CD14-positive monocyte (primary cell): ENCODE results near the gene COL27A1. TPM values are rescaled to one million over a fixed set of nuclear protein-coding genes. Genes with fewer than 3 reads are reported as not detected.

Source experiments
- DNase-seq, 3 donors: peaks; one replicate each; pipeline ENCODE4 v3.0.0-alpha.2; 2011 to 2022
- H2AFZ ChIP-seq: 2 replicates; pipeline ENCODE4 v1.6.0; 2012; ENCODE audit warnings: mild to moderate bottlenecking, low read depth, low read length, inconsistent platforms; ENCODE audit not compliant: insufficient read depth, poor library complexity, severe bottlenecking
- H3K27ac ChIP-seq, 2 donors: 1 replicate in 1 of 2; 2 replicates in 1 of 2; pipeline ENCODE4 v1.5.1; 2012 to 2013; ENCODE audit warnings: low read length in 2 of 2, control low read depth in 1 of 2, inconsistent platforms in 1 of 2, low read depth in 1 of 2, mild to moderate bottlenecking in 1 of 2
- H3K27me3 ChIP-seq, 2 donors: one replicate each; pipeline versions ENCODE4 v1.6.0 to v1.6.1; 2011 to 2013; ENCODE audit warnings: low read length in 2 of 2; ENCODE audit not compliant: control insufficient read depth in 2 of 2, insufficient read depth in 2 of 2
- H3K36me3 ChIP-seq, 2 donors: replicated peaks in 1 of 2; 1 replicate in 1 of 2; 2 replicates in 1 of 2; pipeline versions ENCODE4 v1.5.1 to v1.6.1; 2012 to 2013; ENCODE audit warnings: low read length in 2 of 2, control low read depth in 1 of 2, inconsistent platforms in 1 of 2, mild to moderate bottlenecking in 1 of 2; ENCODE audit not compliant: insufficient read depth in 2 of 2, control insufficient read depth in 1 of 2
- H3K4me1 ChIP-seq, 2 donors: 1 replicate in 1 of 2; 2 replicates in 1 of 2; pipeline versions ENCODE4 v1.5.1 to v1.6.1; 2012 to 2013; ENCODE audit warnings: low read length in 2 of 2, control low read depth in 1 of 2, inconsistent platforms in 1 of 2, mild to moderate bottlenecking in 1 of 2, moderate library complexity in 1 of 2; ENCODE audit not compliant: insufficient read depth in 2 of 2, control insufficient read depth in 1 of 2
- H3K4me2 ChIP-seq: replicated peaks from 2 replicates; pipeline ENCODE3; 2012; ENCODE audit warnings: low read length, moderate library complexity, mild to moderate bottlenecking; ENCODE audit not compliant: poor library complexity, severe bottlenecking; ENCODE audit errors: extremely low read depth
- H3K4me3 ChIP-seq, 3 experiments: fragments of 200-600 bp in 1 of 3; sonication (generic) in 1 of 3; replicated peaks in 1 of 3; 1 replicate in 2 of 3; 2 replicates in 1 of 3; pipeline ENCODE4 v1.5.1; 2011 to 2013; ENCODE audit warnings: low read length in 3 of 3, mild to moderate bottlenecking in 3 of 3, control low read depth in 2 of 3, low read depth in 2 of 3, inconsistent platforms in 1 of 3, moderate library complexity in 1 of 3
- H3K79me2 ChIP-seq: 2 replicates; pipeline ENCODE4 v1.6.0; 2012; ENCODE audit warnings: mild to moderate bottlenecking, control low read depth, inconsistent platforms, low read length, moderate library complexity; ENCODE audit not compliant: insufficient read depth
- H3K9ac ChIP-seq: 2 replicates; pipeline ENCODE4 v1.6.0; 2017; ENCODE audit warnings: low read length, mild to moderate bottlenecking; ENCODE audit not compliant: insufficient read depth, poor library complexity, severe bottlenecking
- H3K9me3 ChIP-seq, 2 donors: replicated peaks in 1 of 2; 1 replicate in 1 of 2; 2 replicates in 1 of 2; pipeline versions ENCODE4 v1.5.1 to v1.6.1; 2012 to 2013; ENCODE audit warnings: low read length in 2 of 2, control low read depth in 1 of 2; ENCODE audit not compliant: control insufficient read depth in 1 of 2, insufficient read depth in 1 of 2
- H4K20me1 ChIP-seq: 2 replicates; pipeline ENCODE4 v1.6.0; 2012; ENCODE audit warnings: mild to moderate bottlenecking, low read length, control low read depth, moderate library complexity; ENCODE audit not compliant: insufficient read depth
- H3K27ac Mint-ChIP-seq, 7 donors: one replicate each; pipeline ENCODE4 v1.8.0; 2020; ENCODE audit warnings: mild to moderate bottlenecking in 7 of 7, mixed read lengths in 7 of 7, moderate library complexity in 6 of 7, inconsistent platforms in 2 of 7
- H3K27me3 Mint-ChIP-seq, 3 donors: one replicate each; pipeline ENCODE4 v1.8.0; 2021 to 2022; ENCODE audit warnings: low read depth in 3 of 3, mild to moderate bottlenecking in 3 of 3, mixed read lengths in 3 of 3, moderate library complexity in 3 of 3, inconsistent platforms in 1 of 3
- H3K36me3 Mint-ChIP-seq, 2 donors: one replicate each; pipeline ENCODE4 v1.8.0; 2020; ENCODE audit warnings: mixed read lengths in 2 of 2, inconsistent platforms in 1 of 2, mild to moderate bottlenecking in 1 of 2
- H3K4me1 Mint-ChIP-seq: one replicate; pipeline ENCODE4 v1.8.0; 2020; ENCODE audit warnings: mild to moderate bottlenecking, mixed read lengths
- H3K4me3 Mint-ChIP-seq, 2 donors: one replicate each; pipeline ENCODE4 v1.8.0; 2020; ENCODE audit warnings: mild to moderate bottlenecking in 2 of 2, mixed read lengths in 2 of 2, moderate library complexity in 1 of 2
- H3K9me3 Mint-ChIP-seq, 7 donors: one replicate each; pipeline ENCODE4 v1.8.0; 2020 to 2022; ENCODE audit warnings: mixed read lengths in 7 of 7, mild to moderate bottlenecking in 6 of 7, moderate library complexity in 6 of 7, inconsistent platforms in 2 of 7
- WGBS: methylation state at CpG from one replicate; pipeline ENCODE4 v1.1.5; 2013; ENCODE audit warnings: missing lambda C conversion rate; ENCODE audit not compliant: insufficient coverage; 5-methylcytosine and 5-hydroxymethylcytosine counted together
- intact Hi-C, 2 donors: fragments of 100-400 bp; cut with micrococcal nuclease; formaldehyde crosslinking; loops; one replicate each; pipeline versions ENCODE4 v1.15.0 to v1.15.1; 2023
- polyA plus RNA-seq, 3 donors: library from polyadenylated mRNA; depleted of rRNA in 1 of 3; unstranded in 2 of 3; stranded (reverse) in 1 of 3; fragments of 300-500 nt in 2 of 3; fragments of >200 nt in 1 of 3; fragmentation: Illumina TruSeq in 2 of 3; gene quantifications; 1 replicate in 2 of 3; 2 replicates in 1 of 3; pipeline ENCODE4 v1.2.3, GENCODE V29; 2012 to 2021
- TF ChIP-seq, protein P1 (sequence below): fragments of 200-600 bp; IDR thresholded peaks from one replicate; pipeline ENCODE4 v1.8.0; 2022; ENCODE audit warnings: antibody characterized with exemption, mild to moderate bottlenecking

COL27A1 gene
- polyA plus RNA-seq, 3 donors = 0.03 TPM; not detected in 2

DNA sequence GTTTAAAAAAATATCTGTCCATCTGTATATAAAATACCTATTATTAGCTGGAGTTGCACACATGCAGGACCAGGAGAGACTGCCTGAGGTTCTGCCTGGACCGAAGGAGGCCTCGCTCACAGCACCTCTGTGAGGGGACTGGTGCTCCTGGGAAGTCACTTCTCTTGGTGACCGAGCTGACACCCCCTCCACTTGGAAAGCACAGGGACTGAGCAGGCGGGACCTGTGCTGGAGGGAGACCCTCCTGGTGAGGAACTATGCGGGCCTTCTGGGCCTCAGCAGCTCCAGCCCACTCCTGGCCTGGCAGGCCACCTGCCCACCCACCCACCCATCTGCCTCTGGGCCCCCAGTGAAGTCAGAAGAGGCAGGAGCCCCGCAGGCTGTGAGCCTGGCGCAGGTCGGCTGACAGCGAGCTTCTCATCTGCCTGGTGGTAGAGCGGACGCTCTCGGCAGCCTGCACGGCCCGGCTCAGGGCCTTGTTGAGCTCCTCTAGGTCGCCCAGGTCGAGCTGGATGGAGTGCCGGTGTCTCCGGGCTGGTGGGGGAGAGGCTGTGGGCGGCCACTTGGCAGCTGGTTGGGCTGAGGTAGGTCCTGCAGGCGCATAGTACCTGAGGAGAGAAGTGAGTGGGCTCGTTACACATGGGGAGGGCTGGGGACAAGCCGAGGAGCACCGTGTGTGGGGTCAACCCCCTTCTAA lies 181.5 kb downstream of the COL27A1 start:
- Histone ChIP-seq H3K79me2 (peaks cover 5% of the 10 kb centered on the region), H3K4me2 (no peak overlapping the region), H3K9me3 (peaks cover 11 to 13% of the 10 kb centered on the region in 2 donors), H3K4me3 (no peak overlapping the region), H4K20me1 (peaks cover 79% of the 10 kb centered on the region), H3K4me1 (peaks cover 14 to 19% of the 10 kb centered on the region in 2 donors), H3K27me3 (no peaks in the 10 kb centered on the region), H3K36me3 (peaks cover 76 to 77% of the 10 kb centered on the region in 2 donors), H3K9ac (no peak overlapping the region), H3K27ac (no peak overlapping the region), H2AFZ (no peak overlapping the region)
- Mint-ChIP-seq H3K36me3 (peaks cover 71 to 77% of the 10 kb centered on the region in 2 donors), H3K4me1 (peaks cover 23% of the 10 kb centered on the region), H3K4me3 (no peak overlapping the region), H3K9me3 (peaks cover 10 to 16% (median 13%) of the 10 kb centered on the region in 7 donors), H3K27me3 (peaks cover 0 to 2% (median 0%) of the 10 kb centered on the region in 3 donors), H3K27ac (peak overlapping the region in 4 of 7 donors; percentile 23 to 69 (median 43))
- DNase-seq = no peak
- intact Hi-C loops = no loop called here
- 99% methylated on average over 11 of the region's 23 CpGs for whole genome bisulfite sequencing
- TF ChIP-seq, protein P1, sequence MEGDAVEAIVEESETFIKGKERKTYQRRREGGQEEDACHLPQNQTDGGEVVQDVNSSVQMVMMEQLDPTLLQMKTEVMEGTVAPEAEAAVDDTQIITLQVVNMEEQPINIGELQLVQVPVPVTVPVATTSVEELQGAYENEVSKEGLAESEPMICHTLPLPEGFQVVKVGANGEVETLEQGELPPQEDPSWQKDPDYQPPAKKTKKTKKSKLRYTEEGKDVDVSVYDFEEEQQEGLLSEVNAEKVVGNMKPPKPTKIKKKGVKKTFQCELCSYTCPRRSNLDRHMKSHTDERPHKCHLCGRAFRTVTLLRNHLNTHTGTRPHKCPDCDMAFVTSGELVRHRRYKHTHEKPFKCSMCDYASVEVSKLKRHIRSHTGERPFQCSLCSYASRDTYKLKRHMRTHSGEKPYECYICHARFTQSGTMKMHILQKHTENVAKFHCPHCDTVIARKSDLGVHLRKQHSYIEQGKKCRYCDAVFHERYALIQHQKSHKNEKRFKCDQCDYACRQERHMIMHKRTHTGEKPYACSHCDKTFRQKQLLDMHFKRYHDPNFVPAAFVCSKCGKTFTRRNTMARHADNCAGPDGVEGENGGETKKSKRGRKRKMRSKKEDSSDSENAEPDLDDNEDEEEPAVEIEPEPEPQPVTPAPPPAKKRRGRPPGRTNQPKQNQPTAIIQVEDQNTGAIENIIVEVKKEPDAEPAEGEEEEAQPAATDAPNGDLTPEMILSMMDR = no peak

DNA sequence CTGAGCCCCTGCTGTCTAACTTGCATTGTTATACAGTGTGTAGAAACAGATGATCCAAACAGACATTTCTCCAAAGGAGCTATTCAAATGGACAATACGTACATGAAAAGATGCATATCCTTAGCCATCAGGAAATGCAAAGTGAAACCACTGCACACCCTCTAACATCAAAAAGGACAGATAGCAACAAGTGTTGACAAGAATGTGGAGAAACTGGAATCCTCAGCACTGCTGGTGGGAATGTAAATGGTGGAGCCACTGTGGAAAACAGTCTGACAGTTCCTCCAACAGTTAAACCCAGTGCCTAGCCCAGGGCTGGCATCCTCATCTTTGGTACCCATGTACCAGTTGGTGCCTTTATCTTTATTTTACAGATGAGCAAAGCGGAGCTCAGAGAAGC lies 182.8 kb downstream of the COL27A1 start:
- Mint-ChIP-seq H3K4me3 (no peak overlapping the region), H3K4me1 (peaks cover 24% of the 10 kb centered on the region), H3K9me3 (peaks cover 10 to 16% (median 13%) of the 10 kb centered on the region in 7 donors), H3K36me3 (peaks cover 81 to 89% of the 10 kb centered on the region in 2 donors), H3K27ac (peak overlapping the region in 1 of 7 donors; percentile 54), H3K27me3 (peaks cover 0 to 2% (median 0%) of the 10 kb centered on the region in 3 donors)
- Histone ChIP-seq H4K20me1 (peaks cover 85% of the 10 kb centered on the region), H2AFZ (no peak overlapping the region), H3K4me3 (no peak overlapping the region), H3K79me2 (peaks cover 5% of the 10 kb centered on the region), H3K36me3 (peaks cover 89% of the 10 kb centered on the region in 2 donors), H3K27ac (peak overlapping the region in 1 of 2 donors; percentile 73), H3K9me3 (peaks cover 11 to 13% of the 10 kb centered on the region in 2 donors), H3K9ac (no peak overlapping the region), H3K27me3 (no peaks in the 10 kb centered on the region), H3K4me1 (peaks cover 14 to 19% of the 10 kb centered on the region in 2 donors), H3K4me2 (no peak overlapping the region)
- DNase-seq = no peak
- intact Hi-C loops = no loop called here
- TF ChIP-seq, protein P1 = no peak
- WGBS = 100% methylated on average over 1 of the region's 2 CpGs
